Right lobe of liver (tissue), 6 donors: Measurements from ENCODE around the gene RHPN2. TPM values are rescaled to one million over a fixed set of nuclear protein-coding genes. Genes with fewer than 3 reads are reported as not detected.
A peak's percentile ranks its signal among the peaks of the same experiment; 100 is the strongest.
"Not testable (repeated sequence)": the region's sequence is repeated elsewhere in the genome, so short reads cannot be mapped to it uniquely, and the experiment has no call there.

Experiments
- ATAC-seq, 4 donors: fragments of 200-7000 bp; cut with Tn5 transposase; one replicate each; pipeline ENCODE4 v1.9.1; 2020; ENCODE audit warnings: mild to moderate bottlenecking in 4 of 4, moderate library complexity in 4 of 4
- DNase-seq, 3 donors: peaks; one replicate each; pipeline ENCODE4 v3.0.0-alpha.2; 2020
- H3K27ac ChIP-seq, 3 donors: fragments of 200-600 bp; one replicate each; pipeline ENCODE4 v1.8.0; 2022
- H3K27me3 ChIP-seq, 2 donors: fragments of 200-600 bp; one replicate each; pipeline ENCODE4 v1.8.0; 2022
- H3K36me3 ChIP-seq, 4 donors: fragments of 200-600 bp; sonication (generic) in 1 of 4; one replicate each; pipeline versions ENCODE4 v1.5.1 to v1.8.0; 2017 to 2022; ENCODE audit warnings: control low read depth in 1 of 4
- H3K4me1 ChIP-seq, 4 donors: fragments of 200-600 bp; sonication (generic) in 1 of 4; one replicate each; pipeline versions ENCODE4 v1.5.1 to v1.8.0; 2017 to 2022; ENCODE audit warnings: control low read depth in 1 of 4
- H3K4me3 ChIP-seq, 3 donors: fragments of 200-600 bp; one replicate each; pipeline ENCODE4 v1.8.0; 2022
- H3K9me3 ChIP-seq, 4 donors: fragments of 200-600 bp; sonication (generic) in 1 of 4; one replicate each; pipeline versions ENCODE4 v1.5.1 to v1.8.0; 2017 to 2022; ENCODE audit warnings: control low read depth in 1 of 4
- CTCF ChIP-seq, 4 donors: fragments of 200-600 bp in 3 of 4; fragments of 450-650 bp in 1 of 4; IDR thresholded peaks; one replicate each; pipeline versions ENCODE4 v1.5.1 to v1.8.0; 2016 to 2022; ENCODE audit warnings: antibody characterized with exemption in 4 of 4, mild to moderate bottlenecking in 2 of 4
- POLR2A ChIP-seq: fragments of 450-650 bp; IDR thresholded peaks from one replicate; pipeline ENCODE4 v1.6.1; 2017; ENCODE audit warnings: antibody characterized with exemption, mild to moderate bottlenecking
- WGBS: methylation state at CpG from one replicate; pipeline ENCODE4 v1.1.6; 2018; ENCODE audit warnings: low coverage, low lambda C conversion rate; ENCODE audit not compliant: insufficient coverage; ENCODE audit errors: missing lambda C conversion rate; 5-methylcytosine and 5-hydroxymethylcytosine counted together
- intact Hi-C, 2 donors: fragments of 100-400 bp; cut with DNase I; formaldehyde crosslinking; loops; one replicate each; pipeline versions ENCODE4 v1.11.2 to v1.14.1; 2022
- total RNA-seq, 6 experiments: library from RNA; depleted of rRNA in 2 of 6; stranded (reverse); fragments of >200 nt in 2 of 6; fragmentation: NEBNext Ultra II Directional in 3 of 6; extraction: Animal tissue kit (Norgen Biotek cat#: 25700) in 3 of 6; gene quantifications; one replicate each; pipeline versions ENCODE4 v1.1.0 to v1.2.4, GENCODE V29; 2016 to 2023
- donor health status: DM: no; HTN: yes; CAD: no.
- donor health status: DM: no; HTN: no; CAD: no.
- donor health status: DM: no; HTN: no; CAD: no.
- donor health status: DM: no; HTN: yes; CAD: no.
- donor health status: DM: no; HTN: yes; CAD: no.

Gene RHPN2
- total RNA-seq, 6 experiments from 2014 or later, result 8.7 to 18.1 (median 16.4) TPM

DNA sequence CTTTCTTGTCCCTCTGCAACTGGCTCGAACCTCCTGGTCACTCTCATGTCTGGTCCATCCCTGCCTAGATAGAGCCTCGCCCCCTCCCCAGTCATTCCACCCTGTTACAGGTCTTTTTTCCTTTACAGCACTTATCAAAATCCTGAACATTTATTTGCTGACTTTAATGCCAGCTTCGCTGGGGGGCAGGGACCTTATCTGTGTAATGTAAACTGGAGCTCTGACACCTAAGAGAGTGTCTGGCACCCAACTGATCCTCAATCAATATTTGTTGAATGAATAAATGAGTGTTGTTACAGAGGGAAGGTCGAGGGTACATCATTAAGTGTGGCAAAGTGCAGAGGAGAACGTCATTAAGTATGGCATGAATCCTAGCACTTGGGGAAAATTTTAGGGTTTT is 76.0 kb downstream of the RHPN2 start:
- H3K27ac ChIP-seq, result no peak overlapping the region
- no peak overlapping the region for H3K4me3 ChIP-seq
- H3K27me3 ChIP-seq, result no peaks in the 10 kb centered on the region
- DNase-seq, result no peak
- H3K4me1 ChIP-seq, result no peaks in the 10 kb centered on the region
- 58% methylated on average over 5 of the region's 5 CpGs for WGBS
- TF ChIP-seq POLR2A, result no peak
- TF ChIP-seq CTCF (IDR thresholded peaks at IDR 0.05), result no peak
- H3K36me3 ChIP-seq, result peaks cover 0 to 58% (median 17%) of the 10 kb centered on the region in 4 donors
- intact Hi-C loops, result no loop called here
- no peaks in the 10 kb centered on the region for H3K9me3 ChIP-seq
- no peak for ATAC-seq

DNA sequence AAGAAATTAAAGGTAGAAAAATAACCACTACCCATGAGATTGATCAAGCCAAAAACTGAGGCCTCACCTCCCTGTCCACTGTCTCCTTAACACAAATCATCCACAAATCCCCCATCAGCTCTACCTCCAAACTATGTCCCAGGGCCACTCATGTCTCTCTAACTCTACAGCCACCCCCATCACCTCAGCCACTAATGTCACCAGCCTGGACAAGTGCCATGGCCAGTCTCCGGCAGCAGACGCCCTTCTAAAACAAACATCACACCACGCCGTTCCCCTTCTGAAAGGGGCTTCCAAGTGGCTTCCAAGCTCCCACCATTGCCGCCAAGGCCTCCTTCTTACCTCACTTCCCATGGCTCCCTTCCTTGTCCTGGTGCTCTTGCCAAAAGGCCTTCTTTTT is 76.4 kb downstream of the RHPN2 start:
- H3K27me3 ChIP-seq, intact Hi-C loops, H3K27ac ChIP-seq, H3K4me3 ChIP-seq, H3K4me1 ChIP-seq, DNase-seq, ATAC-seq, H3K9me3 ChIP-seq: not testable (repeated sequence)
- H3K36me3 ChIP-seq, result peaks cover 0 to 56% (median 17%) of the 10 kb centered on the region in 4 donors
- WGBS, result 84% methylated on average over 5 of the region's 5 CpGs

DNA sequence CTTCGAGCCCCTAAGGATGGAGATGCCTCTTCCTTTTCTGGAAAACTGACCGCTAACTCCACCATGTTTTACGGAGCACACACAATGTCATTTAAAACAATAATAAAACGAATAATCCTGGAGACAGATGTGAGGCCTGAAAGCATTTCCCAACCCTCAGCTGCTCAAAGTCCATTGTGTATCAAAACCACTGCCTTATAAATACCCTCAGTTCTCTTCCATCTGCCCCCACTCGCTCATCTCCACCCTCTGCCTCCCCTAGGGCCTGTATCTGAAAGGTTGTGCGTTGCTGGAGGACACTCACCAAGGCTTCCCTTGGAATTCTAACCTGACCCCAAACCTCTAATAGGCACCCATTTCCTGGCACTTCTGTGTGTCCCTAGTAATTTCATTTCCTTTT is 82.2 kb downstream of the RHPN2 start:
- H3K36me3 ChIP-seq, result peaks cover 0 to 19% (median 7%) of the 10 kb centered on the region in 4 donors
- DNase-seq, H3K27ac ChIP-seq, H3K27me3 ChIP-seq, H3K9me3 ChIP-seq, H3K4me3 ChIP-seq, H3K4me1 ChIP-seq, intact Hi-C loops: not testable (repeated sequence)
- peak in 3 of 4 donors; percentile 25 to 53 (median 35) for ATAC-seq
- WGBS, result 75% methylated on average over 5 of the region's 6 CpGs

DNA sequence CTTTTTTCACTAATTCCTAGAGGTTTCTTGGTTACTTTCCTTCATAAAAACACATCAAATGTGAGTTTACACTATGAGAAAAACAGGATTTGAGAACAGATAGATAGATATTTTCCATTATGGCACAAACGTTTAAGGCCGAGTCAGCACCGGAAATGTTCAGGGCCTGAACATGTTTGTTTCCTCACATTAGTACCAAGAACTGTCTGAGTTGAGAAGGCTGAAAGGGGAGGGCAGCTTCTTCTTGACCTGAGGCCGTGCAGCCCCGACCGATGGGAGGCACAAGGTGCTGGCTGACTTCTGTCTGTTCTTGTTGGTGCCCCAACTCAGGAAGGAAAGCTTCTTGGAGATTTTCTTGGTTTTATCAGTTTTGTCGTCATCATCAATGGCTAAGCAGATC is 84.9 kb downstream of the RHPN2 start:
- not testable (repeated sequence) for H3K9me3 ChIP-seq, H3K27ac ChIP-seq, H3K36me3 ChIP-seq, H3K27me3 ChIP-seq, DNase-seq, H3K4me3 ChIP-seq
- peaks cover 0 to 20% (median 6%) of the 10 kb centered on the region in 4 donors for H3K4me1 ChIP-seq
- 66% methylated on average over 6 of the region's 7 CpGs for WGBS
- peak in 1 of 4 donors; percentile 60 for ATAC-seq
- intact Hi-C loops, result loop anchor here (10.0 kb wide), 1 partner anchor 135 kb away; no protein-coding TSS in a partner anchor

- not testable (repeated sequence) for ATAC-seq, H3K27me3 ChIP-seq, DNase-seq, H3K9me3 ChIP-seq, H3K4me3 ChIP-seq, H3K36me3 ChIP-seq
- peak overlapping the region in 1 of 3 donors; percentile 51 for H3K27ac ChIP-seq
- 83% methylated on average over 1 of the region's 4 CpGs for WGBS
- intact Hi-C loops, result loop anchor here (10.0 kb wide), 1 partner anchor 137 kb away; no protein-coding TSS in a partner anchor
- peaks cover 0 to 20% (median 6%) of the 10 kb centered on the region in 4 donors for H3K4me1 ChIP-seq
Measured at GRCh38 chr19:32977813-32978212, 86.9 kb downstream of the RHPN2 start.

- DNase-seq (no peak), ATAC-seq (peak; percentile 78 to 87 (median 82))
- TF ChIP-seq POLR2A, result no peak
- TF ChIP-seq CTCF (IDR thresholded peaks at IDR 0.05), result no peak
- no peaks in the 10 kb centered on the region for H3K27me3 ChIP-seq
- H3K9me3 ChIP-seq, result no peaks in the 10 kb centered on the region
- peak overlapping the region in 1 of 3 donors; percentile 51 for H3K27ac ChIP-seq
- intact Hi-C loops, result loop anchor here (10.0 kb wide), 1 partner anchor 138 kb away; no protein-coding TSS in a partner anchor
- H3K4me3 ChIP-seq, result no peak overlapping the region
- peaks cover 0 to 20% (median 6%) of the 10 kb centered on the region in 4 donors for H3K4me1 ChIP-seq
- peaks cover 0 to 6% (median 3%) of the 10 kb centered on the region in 4 donors for H3K36me3 ChIP-seq
- WGBS, result 34% methylated on average over 7 of the region's 7 CpGs
Measured at GRCh38 chr19:32977280-32977679, 87.4 kb downstream of the RHPN2 start.
